ENCODE results near the gene HNRNPL.
A peak's percentile ranks its signal among the peaks of the same experiment; 100 is the strongest.

GRCh38 chr19:38836983-38837626, 12.7 kb downstream of the HNRNPL start:
- TF ChIP-seq CTCF (IDR thresholded peaks at IDR 0.05 in 2 of 3, conservative IDR thresholded peaks at IDR 0.05 in 1 of 3; ENCODE audit: control insufficient read depth in 2 of 3, extremely low read depth in 1 of 3, insufficient read depth in 1 of 3, low read depth in 3 of 3, low read length in 3 of 3), result no peak
- TF ChIP-seq CBFB (IDR thresholded peaks at IDR 0.05; ENCODE audit: low read depth), result no peak
- TF ChIP-seq MAX (IDR thresholded peaks at IDR 0.05; ENCODE audit: low read depth, low read length), result no peak
- TF ChIP-seq ETV6 (conservative IDR thresholded peaks at IDR 0.05 in 1 of 2, IDR thresholded peaks at IDR 0.05 in 1 of 2; ENCODE audit: borderline replicate concordance in 1 of 2, low read depth in 1 of 2), result no peak
- TF ChIP-seq YBX1 (IDR thresholded peaks at IDR 0.05), result no peak
- TF ChIP-seq NFXL1 (IDR thresholded peaks at IDR 0.05; ENCODE audit: borderline replicate concordance), result no peak
- no peak for TF ChIP-seq NFYA (IDR thresholded peaks at IDR 0.05; ENCODE audit: borderline replicate concordance, low read depth, low read length)
- no peak for TF ChIP-seq SUZ12 (IDR thresholded peaks at IDR 0.05; ENCODE audit: unreplicated experiment)
- TF ChIP-seq POLR2A (IDR thresholded peaks at IDR 0.05; ENCODE audit: low read depth, low read length), result peak; percentile 61
- TF ChIP-seq ASH2L (IDR thresholded peaks at IDR 0.05; ENCODE audit: borderline replicate concordance, low read depth), result no peak
- no peak for TF ChIP-seq REST (IDR thresholded peaks at IDR 0.05; ENCODE audit: low read depth, low read length)
- TF ChIP-seq EP300 (IDR thresholded peaks at IDR 0.05; ENCODE audit: borderline replicate concordance in 1 of 2, control insufficient read depth in 1 of 2, low read depth in 2 of 2, low read length in 2 of 2), result no peak
